H9 (cell line): ENCODE results near the gene STARD10. TPM values are rescaled to one million over a fixed set of nuclear protein-coding genes. Genes with fewer than 3 reads are reported as not detected.

Experiments used
- DNase-seq: peaks from one replicate; pipeline ENCODE4 v3.0.0-alpha.2; 2017
- H2AFZ ChIP-seq: one replicate; pipeline ENCODE4 v1.6.1; 2013; ENCODE audit warnings: mild to moderate bottlenecking, low read length, control low read depth, moderate library complexity
- H2AK5ac ChIP-seq: 2 replicates; pipeline ENCODE4 v1.6.1; 2013; ENCODE audit warnings: low read length, control low read depth, mixed read lengths; ENCODE audit not compliant: insufficient read length
- H2BK120ac ChIP-seq: one replicate; pipeline ENCODE4 v1.6.1; 2013; ENCODE audit warnings: low read depth, mild to moderate bottlenecking, low read length, control low read depth, inconsistent platforms; ENCODE audit not compliant: poor library complexity, severe bottlenecking
- H2BK12ac ChIP-seq: 2 replicates; pipeline ENCODE4 v1.6.1; 2013; ENCODE audit warnings: low read length, control low read depth, mixed read lengths, low read depth; ENCODE audit not compliant: insufficient read length
- H2BK15ac ChIP-seq: 2 replicates; pipeline ENCODE4 v1.6.1; 2013; ENCODE audit warnings: low read depth, low read length, control low read depth
- H2BK20ac ChIP-seq: one replicate; pipeline ENCODE4 v1.6.1; 2013; ENCODE audit warnings: low read depth, mild to moderate bottlenecking, low read length, control low read depth, inconsistent platforms; ENCODE audit not compliant: poor library complexity, severe bottlenecking
- H2BK5ac ChIP-seq: 2 replicates; pipeline ENCODE4 v1.6.1; 2013; ENCODE audit warnings: low read length, control low read depth, mixed read lengths; ENCODE audit not compliant: insufficient read length
- H3K14ac ChIP-seq: 2 replicates; pipeline ENCODE4 v1.6.1; 2013; ENCODE audit warnings: low read length, control low read depth; ENCODE audit not compliant: insufficient read depth
- H3K18ac ChIP-seq: 2 replicates; pipeline ENCODE4 v1.6.1; 2013; ENCODE audit warnings: low read depth, mild to moderate bottlenecking, mixed read lengths, low read length, control low read depth; ENCODE audit not compliant: insufficient read length
- H3K23ac ChIP-seq: 2 replicates; pipeline ENCODE4 v1.6.1; 2013; ENCODE audit warnings: low read length, control low read depth, mixed read lengths, low read depth; ENCODE audit not compliant: insufficient read length
- H3K23me2 ChIP-seq: 2 replicates; pipeline ENCODE4 v1.6.1; 2013; ENCODE audit warnings: low read depth, mild to moderate bottlenecking, mixed read lengths, low read length, control low read depth; ENCODE audit not compliant: insufficient read length, poor library complexity, severe bottlenecking
- H3K27ac ChIP-seq: 2 replicates; pipeline ENCODE4 v1.5.1; 2013; ENCODE audit warnings: low read length, control low read depth, mixed read lengths, low read depth; ENCODE audit not compliant: insufficient read length
- H3K27me3 ChIP-seq: 2 replicates; pipeline ENCODE4 v1.6.1; 2013; ENCODE audit warnings: low read length, control low read depth, inconsistent platforms; ENCODE audit not compliant: insufficient read depth
- H3K4ac ChIP-seq: 2 replicates; pipeline ENCODE4 v1.6.1; 2013; ENCODE audit warnings: low read depth, mild to moderate bottlenecking, control low read depth, inconsistent platforms, low read length, moderate library complexity
- H3K4me1 ChIP-seq: 2 replicates; pipeline ENCODE4 v1.6.1; 2013; ENCODE audit warnings: low read length, control low read depth, inconsistent platforms; ENCODE audit not compliant: insufficient read depth
- H3K4me2 ChIP-seq: 2 replicates; pipeline ENCODE4 v1.6.1; 2013; ENCODE audit warnings: low read length, control low read depth, mixed read lengths; ENCODE audit not compliant: insufficient read length, insufficient read depth
- H3K56ac ChIP-seq: 2 replicates; pipeline ENCODE4 v1.6.1; 2013; ENCODE audit warnings: low read depth, mild to moderate bottlenecking, mixed read lengths, low read length, control low read depth; ENCODE audit not compliant: insufficient read length
- H3K79me1 ChIP-seq: 2 replicates; pipeline ENCODE4 v1.6.1; 2013; ENCODE audit warnings: low read depth, mild to moderate bottlenecking, moderate library complexity, low read length, control low read depth, inconsistent platforms; ENCODE audit not compliant: insufficient read depth, poor library complexity, severe bottlenecking
- H3K79me2 ChIP-seq: 2 replicates; pipeline ENCODE4 v1.6.1; 2013; ENCODE audit warnings: low read length, control low read depth, inconsistent platforms; ENCODE audit not compliant: insufficient read depth
- H3K9ac ChIP-seq: 2 replicates; pipeline ENCODE4 v1.6.1; 2013; ENCODE audit warnings: low read length, control low read depth, mixed read lengths; ENCODE audit not compliant: insufficient read length; ENCODE audit errors: extremely low read depth
- H3K9me3 ChIP-seq: one replicate; pipeline ENCODE4 v1.6.1; 2013; ENCODE audit warnings: low read depth, low read length, inconsistent platforms; ENCODE audit not compliant: control insufficient read depth
- H3T11ph ChIP-seq: one replicate; pipeline ENCODE4 v1.6.1; 2013; ENCODE audit warnings: mild to moderate bottlenecking, low read length, control low read depth, inconsistent platforms
- H4K20me1 ChIP-seq: one replicate; pipeline ENCODE4 v1.6.1; 2013; ENCODE audit not compliant: control insufficient read depth, insufficient read length, insufficient read depth
- H4K5ac ChIP-seq: 2 replicates; pipeline ENCODE4 v1.6.1; 2013; ENCODE audit warnings: low read depth, mild to moderate bottlenecking, mixed read lengths, low read length, control low read depth; ENCODE audit not compliant: insufficient read length
- H4K8ac ChIP-seq: replicated peaks from 2 replicates; pipeline ENCODE4 v1.6.1; 2013; ENCODE audit warnings: low read length, control low read depth, mixed read lengths, low read depth; ENCODE audit not compliant: insufficient read length
- H4K91ac ChIP-seq: 2 replicates; pipeline ENCODE4 v1.6.1; 2013; ENCODE audit warnings: low read depth, mild to moderate bottlenecking, moderate library complexity, mixed read lengths, low read length, control low read depth; ENCODE audit not compliant: insufficient read length
- H3K27ac Mint-ChIP-seq, 3 experiments: 2 replicates in 2 of 3; 3 replicates in 1 of 3; pipeline ENCODE4 v1.8.0; 2020 to 2021; ENCODE audit warnings: mixed read lengths in 3 of 3, mild to moderate bottlenecking in 1 of 3, moderate library complexity in 1 of 3
- H3K27me3 Mint-ChIP-seq: 2 replicates; pipeline ENCODE4 v1.8.0; 2021; ENCODE audit warnings: low read depth, mild to moderate bottlenecking, moderate library complexity, mixed read lengths
- H3K36me3 Mint-ChIP-seq, 3 experiments: 2 replicates in 2 of 3; 3 replicates in 1 of 3; pipeline ENCODE4 v1.8.0; 2020 to 2021; ENCODE audit warnings: low read depth in 3 of 3, mixed read lengths in 3 of 3; ENCODE audit not compliant: insufficient read depth in 1 of 3
- H3K4me1 Mint-ChIP-seq, 2 experiments: 2 replicates each; pipeline ENCODE4 v1.8.0; 2020; ENCODE audit warnings: mixed read lengths in 2 of 2
- H3K4me3 Mint-ChIP-seq, 2 experiments: 2 replicates in 1 of 2; 3 replicates in 1 of 2; pipeline ENCODE4 v1.8.0; 2020 to 2021; ENCODE audit warnings: mild to moderate bottlenecking in 2 of 2, mixed read lengths in 2 of 2, moderate library complexity in 1 of 2
- H3K9me3 Mint-ChIP-seq, 2 experiments: 2 replicates in 1 of 2; 3 replicates in 1 of 2; pipeline ENCODE4 v1.8.0; 2020; ENCODE audit warnings: mild to moderate bottlenecking in 2 of 2, mixed read lengths in 2 of 2, moderate library complexity in 1 of 2
- CTCF ChIP-seq: fragments of 200-600 bp; sonication (generic); conservative IDR thresholded peaks from 3 replicates; pipeline ENCODE4 v1.8.0; 2021; ENCODE audit warnings: antibody characterized with exemption, mild to moderate bottlenecking
- WGBS: extraction: QIAGEN DNeasy Blood & Tissue Kit; methylation state at CpG from one replicate; pipeline ENCODE4 v1.1.7; 2013; ENCODE audit warnings: missing lambda C conversion rate, low lambda C conversion rate, mixed read lengths; ENCODE audit not compliant: insufficient read length; ENCODE audit errors: extremely low coverage; 5-methylcytosine and 5-hydroxymethylcytosine counted together
- total RNA-seq: library from RNA; stranded (reverse); gene quantifications from 2 replicates; pipeline ENCODE4 v1.2.1, GENCODE V29; 2021

STARD10 gene
- total RNA-seq, 1 experiment from 2014 or later = 24.4 TPM

- no peak overlapping the region for H2BK20ac ChIP-seq
- no peak overlapping the region for H3K4me2 ChIP-seq
- no peak overlapping the region for H3K56ac ChIP-seq
- no peak overlapping the region for H3K27ac ChIP-seq
- no peak for TF ChIP-seq CTCF
- H3K14ac ChIP-seq = no peak overlapping the region
- no peak overlapping the region for H2AK5ac ChIP-seq
- no CpG with 5 or more reads among the region's 4 CpGs for WGBS
- no peak overlapping the region for H3T11ph ChIP-seq
- H2BK120ac ChIP-seq = no peak overlapping the region
- no peak for DNase-seq
- H3K9me3 Mint-ChIP-seq = no peaks in the 10 kb centered on the region
- no peak overlapping the region for H2BK5ac ChIP-seq
- H3K9me3 ChIP-seq = no peaks in the 10 kb centered on the region
- no peaks in the 10 kb centered on the region for H3K4me1 Mint-ChIP-seq
- H3K23ac ChIP-seq = no peak overlapping the region
- H3K79me1 ChIP-seq = no peaks in the 10 kb centered on the region
- no peak overlapping the region for H4K5ac ChIP-seq
- H4K91ac ChIP-seq = no peak overlapping the region
- no peak overlapping the region for H2BK12ac ChIP-seq
- H2BK15ac ChIP-seq = no peak overlapping the region
- H3K36me3 Mint-ChIP-seq = peaks cover 0 to 5% (median 0%) of the 10 kb centered on the region in 3 experiments; a peak in 1 of 7 replicates
- no peaks in the 10 kb centered on the region for H3K23me2 ChIP-seq
- H3K27ac Mint-ChIP-seq = peak overlapping the region in 1 of 3 experiments; percentile 3; a peak in 1 of 7 replicates
- no peak overlapping the region for H3K18ac ChIP-seq
- H3K9ac ChIP-seq = no peak overlapping the region
- no peak overlapping the region for H3K4ac ChIP-seq
- no peaks in the 10 kb centered on the region for H3K79me2 ChIP-seq
- no peaks in the 10 kb centered on the region for H3K4me1 ChIP-seq
- no peaks in the 10 kb centered on the region for H4K20me1 ChIP-seq
- H3K27me3 Mint-ChIP-seq = no peaks in the 10 kb centered on the region
- H2AFZ ChIP-seq = no peak overlapping the region
- H4K8ac ChIP-seq = no peak overlapping the region
- H3K4me3 Mint-ChIP-seq = no peak overlapping the region
- H3K27me3 ChIP-seq = no peaks in the 10 kb centered on the region
These were observed 45.0 kb upstream of the STARD10 start for GRCh38 chr11:72838691-72839305.
